GM19328 (cell line): ENCODE data around the gene C9orf153.

ENCODE experiments used
- ATAC-seq: cut with Tn5 transposase; IDR thresholded peaks from one replicate; pipeline ENCODE4 v1.9.1; 2021; ENCODE audit warnings: mild to moderate bottlenecking, moderate library complexity; ENCODE audit not compliant: unreplicated experiment

The C9orf153 gene

DNA sequence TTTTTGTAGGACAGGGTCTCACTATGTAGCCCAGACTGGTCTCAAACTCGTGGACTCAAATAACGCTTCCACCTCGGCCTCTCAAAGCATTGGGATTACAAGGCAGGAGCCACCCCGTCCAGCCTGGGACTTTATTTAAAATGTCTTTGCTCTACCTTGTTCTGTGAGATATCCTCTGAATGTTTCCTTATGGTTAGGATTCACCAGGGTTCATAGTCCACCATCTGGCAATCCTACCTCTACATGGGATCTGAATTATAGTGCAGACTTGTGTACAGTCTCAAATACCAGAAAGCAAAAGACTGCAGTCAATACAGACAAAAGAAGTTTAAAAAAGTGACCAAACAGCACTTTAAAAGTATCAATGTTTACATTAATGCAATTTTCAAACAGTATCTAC, 12.8 kb upstream of the C9orf153 start:
- ATAC-seq, result no peak

DNA sequence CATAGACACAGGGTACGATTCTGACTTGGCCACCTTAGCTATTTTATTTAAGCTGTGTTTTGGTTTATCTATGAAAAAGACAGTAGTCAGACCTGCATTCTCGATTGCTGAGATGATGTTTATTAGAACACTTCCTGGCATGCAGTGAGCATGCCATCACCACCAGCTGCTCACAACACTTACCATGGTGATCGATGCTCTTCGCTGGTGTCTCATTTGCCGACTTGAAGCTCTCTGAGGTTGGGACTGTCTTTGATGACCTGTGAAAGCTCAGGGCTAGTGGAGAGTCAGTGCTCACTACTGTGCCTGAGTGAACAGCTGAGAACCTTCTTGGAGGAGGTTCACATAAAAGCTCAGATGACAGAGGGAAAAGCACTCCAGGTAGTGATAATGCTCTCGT, 4.4 kb upstream of the C9orf153 start:
- no peak for ATAC-seq

DNA sequence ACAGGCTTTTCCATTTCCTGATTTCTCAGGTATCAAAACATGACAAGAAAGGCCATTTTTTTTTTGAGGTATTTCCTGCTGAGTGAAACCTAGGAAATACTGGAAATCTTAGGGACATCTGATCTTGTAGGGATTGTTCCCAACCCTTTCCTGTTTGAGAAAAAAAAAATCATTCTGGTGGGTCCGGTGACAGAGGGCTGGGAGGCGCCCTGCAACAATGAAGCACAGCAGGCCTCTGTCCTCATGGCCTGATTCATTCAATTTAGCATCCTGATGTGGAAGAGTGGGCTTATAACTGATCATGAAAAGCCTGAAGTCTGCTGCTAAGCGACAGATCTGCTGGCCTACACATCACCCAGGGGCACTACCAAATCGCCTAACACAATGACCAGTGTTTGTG, 3.0 kb upstream of the C9orf153 start:
- no peak for ATAC-seq

DNA sequence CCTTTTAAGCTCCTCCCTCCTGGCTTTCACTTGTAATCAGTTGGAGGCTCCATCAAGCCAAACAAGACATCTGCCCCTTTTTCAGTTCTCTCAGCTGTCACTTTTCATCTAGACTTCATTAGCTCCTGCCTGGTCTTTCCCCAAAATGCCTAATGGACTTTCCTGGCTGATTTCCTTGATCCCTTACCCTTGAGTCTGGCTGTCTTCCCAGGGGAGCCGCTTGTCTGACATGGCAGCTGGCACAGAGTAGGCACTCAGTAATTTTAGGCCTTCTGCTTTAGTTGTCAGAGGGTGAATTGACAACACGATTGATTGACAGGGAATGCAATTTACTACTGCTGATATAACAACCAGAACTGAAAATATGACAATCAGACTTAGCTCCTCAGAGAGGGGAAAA, 2.1 kb downstream of the C9orf153 start:
- no peak for ATAC-seq

DNA sequence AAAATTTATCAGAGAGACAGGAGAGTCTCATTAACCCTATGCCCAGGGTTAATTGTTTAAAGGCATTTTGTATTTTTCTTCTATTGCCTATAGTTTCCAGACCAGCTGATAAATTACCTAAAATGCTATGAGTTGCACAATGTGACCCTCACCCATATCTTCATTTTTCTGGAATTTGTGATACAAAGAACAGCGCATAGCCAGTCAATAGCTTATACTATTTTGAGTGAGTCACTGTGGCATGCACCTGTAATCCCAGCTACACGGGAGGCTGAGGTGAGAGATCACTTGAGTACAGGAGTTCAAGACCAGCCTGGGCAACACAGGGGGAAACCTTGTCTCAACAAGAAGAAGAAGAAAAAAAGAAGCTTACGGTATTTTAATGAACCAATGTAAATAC, 2.8 kb downstream of the C9orf153 start:
- ATAC-seq, result no peak

DNA sequence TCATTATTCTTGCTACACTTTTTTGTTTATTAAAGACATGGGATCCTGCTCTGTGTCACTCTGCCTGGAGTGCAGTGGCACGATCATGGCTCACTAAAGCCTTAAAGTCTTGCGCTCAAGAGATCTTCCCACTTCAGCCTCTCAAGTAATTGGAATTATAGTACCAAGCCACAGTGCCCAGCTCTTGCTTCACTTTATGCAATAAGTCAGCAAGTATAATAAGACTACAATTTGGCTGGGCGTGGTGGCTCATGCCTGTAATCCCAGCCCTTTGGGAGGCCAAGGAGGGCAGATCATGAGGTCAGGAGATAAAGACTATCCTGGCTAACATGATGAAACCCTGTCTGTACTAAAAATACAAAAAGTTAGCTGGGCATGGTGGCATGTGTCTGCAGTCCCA, 5.9 kb downstream of the C9orf153 start:
- ATAC-seq, result no peak

DNA sequence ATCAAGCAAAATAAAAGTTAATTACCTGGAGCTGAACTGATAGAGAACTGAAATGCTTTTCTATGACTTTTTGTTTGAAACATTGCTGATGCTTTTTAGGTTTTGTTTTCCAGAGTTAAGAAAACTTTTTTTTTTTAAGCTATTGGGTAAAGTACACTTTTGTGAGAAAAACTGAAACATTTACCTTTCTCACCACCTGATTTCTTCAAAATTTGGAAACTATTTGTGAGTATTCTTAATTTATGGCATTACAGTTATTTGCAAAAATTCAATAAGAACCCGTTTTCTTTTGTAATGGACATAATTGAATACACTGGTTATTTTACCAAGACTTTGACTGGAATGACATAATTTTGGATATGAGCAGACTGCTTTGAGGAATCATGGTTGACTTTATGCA, 6.6 kb downstream of the C9orf153 start:
- ATAC-seq, result no peak

DNA sequence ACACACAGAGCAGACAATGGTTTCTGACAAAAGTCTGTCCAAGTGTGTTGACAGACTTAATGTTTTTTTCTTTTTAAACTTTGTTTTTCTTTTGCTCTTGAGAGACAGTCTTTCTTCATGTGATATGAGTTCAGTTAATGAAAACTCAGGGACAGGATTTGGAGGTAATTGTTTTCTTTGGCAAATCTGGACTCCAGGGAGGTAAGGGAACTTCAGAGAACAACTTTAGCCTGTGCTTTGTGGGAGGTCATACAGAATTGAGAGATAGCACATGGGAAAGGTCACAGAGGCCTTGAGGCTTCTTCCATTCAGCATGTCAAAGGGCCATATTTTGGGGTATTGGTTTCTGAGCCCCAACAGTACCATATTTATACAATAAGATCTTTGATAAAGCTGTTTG, 9.3 kb downstream of the C9orf153 start:
- no peak for ATAC-seq

DNA sequence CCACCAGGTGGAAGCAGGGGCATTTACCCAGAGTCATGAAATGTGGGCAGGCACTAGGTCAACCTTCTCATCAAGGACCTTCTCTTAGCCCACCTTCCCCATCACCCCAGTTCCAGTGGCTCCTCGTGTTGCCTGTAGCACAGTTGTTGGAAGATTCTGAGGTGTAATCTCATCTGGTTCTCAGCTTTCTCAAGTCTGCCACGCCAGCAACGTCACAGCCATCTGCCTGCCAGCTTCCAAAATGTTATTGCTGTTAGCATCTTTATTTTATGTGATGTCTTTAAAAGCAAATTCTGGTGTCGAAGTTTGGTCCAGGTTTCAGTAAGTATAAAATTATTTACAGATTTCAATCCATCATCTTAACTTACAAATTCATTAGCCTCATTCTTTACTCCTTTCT, 10.7 kb downstream of the C9orf153 start:
- no peak for ATAC-seq

DNA sequence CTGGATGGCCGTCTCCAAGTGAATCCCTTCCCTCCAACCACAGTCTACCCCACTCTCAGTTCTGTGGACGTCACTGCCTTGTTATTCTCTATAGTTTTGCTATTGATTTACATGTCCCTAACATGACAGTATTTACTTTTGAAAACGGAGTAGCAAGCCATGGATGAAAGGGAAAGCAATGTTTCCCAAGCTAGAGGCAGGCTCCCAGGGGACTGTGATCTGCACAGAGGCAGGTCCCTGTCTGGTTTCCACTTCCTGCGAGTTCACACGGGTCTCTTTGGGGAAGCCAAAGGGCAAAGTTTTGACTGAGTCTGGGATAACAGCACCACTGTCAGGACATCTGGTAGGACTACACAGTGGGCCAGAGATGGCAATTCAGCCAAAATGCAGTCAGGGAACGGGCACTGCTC, 12.7 kb downstream of the C9orf153 start:
- no peak for ATAC-seq

DNA sequence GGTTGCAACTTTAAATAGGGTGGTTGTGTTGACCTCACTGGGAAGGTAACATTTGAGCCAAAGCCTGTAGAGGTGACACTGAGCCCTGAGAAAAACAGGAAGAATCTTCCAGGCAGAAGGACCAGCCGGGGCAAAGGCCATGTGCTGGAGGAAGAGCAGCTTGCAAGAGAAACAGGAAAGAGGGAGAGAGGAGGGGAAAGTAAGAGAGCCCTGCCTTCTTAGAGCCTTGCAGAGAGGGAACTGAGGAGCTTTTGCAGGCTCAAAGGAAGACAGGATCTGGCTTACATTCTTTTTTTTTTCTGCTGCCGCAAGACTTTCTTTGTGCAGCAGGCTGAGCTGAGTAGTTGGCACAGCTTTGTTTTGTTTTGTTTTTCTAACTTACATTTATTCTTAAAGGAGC, 17.4 kb downstream of the C9orf153 start:
- ATAC-seq, result no peak

DNA sequence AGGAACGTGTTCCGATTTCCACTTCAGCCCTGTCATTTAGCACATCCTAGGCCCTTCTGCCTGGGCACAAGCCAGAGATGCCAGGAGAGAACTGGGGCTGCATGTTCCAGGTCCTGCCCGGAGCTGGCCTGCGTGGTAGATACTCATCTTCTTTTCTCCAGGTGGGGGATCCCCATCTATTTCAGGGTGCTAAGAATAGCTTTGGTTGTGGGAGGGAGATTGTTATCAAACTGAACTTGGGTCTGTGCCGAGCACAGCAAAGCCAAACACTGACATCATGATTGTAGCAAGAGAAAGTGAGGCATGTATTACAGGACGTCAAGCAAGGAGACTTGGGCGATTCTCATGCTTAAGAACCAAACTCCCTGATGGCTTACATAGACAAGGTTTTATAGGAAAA, 18.2 kb downstream of the C9orf153 start:
- no peak for ATAC-seq

DNA sequence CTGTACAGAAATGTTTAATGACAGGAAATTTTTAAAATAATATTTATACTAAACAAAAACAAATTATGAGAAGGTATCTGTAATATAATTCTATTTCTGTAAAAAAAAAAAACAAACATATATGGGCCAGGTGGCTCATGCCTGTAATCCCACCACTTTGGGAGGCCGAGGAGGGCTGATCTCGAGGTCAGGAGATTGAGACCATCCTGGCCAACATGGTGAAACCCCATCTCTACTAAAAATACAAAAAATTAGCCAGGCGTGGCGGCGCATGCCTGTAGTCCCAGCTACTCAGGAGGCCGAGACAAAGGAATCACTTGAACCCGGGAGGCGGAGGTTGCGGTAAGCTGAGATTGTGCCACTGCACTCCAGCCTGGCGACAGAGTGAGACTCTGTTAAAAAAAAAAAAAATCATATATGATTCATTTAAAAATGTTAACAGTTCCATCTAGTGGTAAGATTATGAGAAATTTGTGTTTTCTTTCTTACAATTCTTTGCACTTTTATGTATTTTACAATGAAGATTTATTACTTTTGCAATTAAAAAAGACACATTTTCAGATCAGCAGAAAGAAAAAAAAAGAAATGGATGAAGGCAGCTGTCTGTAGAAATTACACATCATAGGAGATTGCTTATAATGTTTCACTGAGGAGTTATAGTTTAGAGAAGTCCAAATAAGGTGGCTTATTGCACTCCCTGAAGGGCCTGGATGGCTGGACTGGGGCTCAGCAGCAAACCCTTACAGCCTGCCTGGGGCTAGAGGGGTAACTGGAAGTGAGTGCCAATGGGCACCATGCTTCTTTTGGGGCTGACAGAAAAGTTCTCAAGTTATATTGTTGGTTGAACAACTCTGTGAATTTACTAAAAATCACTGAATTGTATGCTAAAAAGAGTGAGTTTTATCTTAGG, 20.3 kb downstream of the C9orf153 start:
- ATAC-seq, result no peak

DNA sequence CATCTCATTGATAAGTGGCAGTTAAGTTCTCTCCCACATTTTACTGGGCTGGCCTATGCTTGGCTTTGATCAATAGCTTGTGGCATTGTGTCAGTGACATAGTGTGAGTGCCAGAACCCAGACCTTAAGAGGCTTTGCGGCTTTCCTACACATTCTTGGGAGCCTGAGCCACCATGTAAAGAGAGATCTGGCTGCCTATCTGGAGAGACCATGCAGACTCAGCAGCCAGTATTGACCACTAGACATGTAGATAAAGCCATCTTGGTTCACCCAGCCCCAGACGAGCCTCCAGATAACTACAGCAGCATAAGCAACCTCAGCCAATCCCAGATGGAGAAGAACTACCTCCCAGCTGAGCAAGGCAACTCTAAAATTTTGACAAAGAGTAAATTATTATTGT, 28.6 kb downstream of the C9orf153 start:
- ATAC-seq, result no peak

DNA sequence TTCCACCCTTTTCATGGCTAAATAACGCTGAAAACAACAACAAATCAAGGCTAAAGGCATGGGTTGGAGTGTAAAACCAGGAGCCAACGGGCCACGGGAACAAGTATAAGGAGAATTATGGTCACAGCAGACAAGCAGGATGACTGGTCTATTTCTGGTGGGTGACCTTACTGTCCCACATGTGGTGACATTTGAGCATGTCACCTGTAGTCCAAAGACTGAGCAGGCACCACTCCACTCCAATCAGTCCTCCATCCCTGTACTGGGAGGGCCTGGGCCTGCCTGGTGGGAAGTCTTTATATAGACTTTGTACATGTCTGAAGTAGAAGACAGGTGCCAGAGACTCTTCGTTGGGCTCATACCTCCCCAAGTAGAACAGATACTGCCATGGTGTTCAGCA, 36.8 kb downstream of the C9orf153 start:
- no peak for ATAC-seq

DNA sequence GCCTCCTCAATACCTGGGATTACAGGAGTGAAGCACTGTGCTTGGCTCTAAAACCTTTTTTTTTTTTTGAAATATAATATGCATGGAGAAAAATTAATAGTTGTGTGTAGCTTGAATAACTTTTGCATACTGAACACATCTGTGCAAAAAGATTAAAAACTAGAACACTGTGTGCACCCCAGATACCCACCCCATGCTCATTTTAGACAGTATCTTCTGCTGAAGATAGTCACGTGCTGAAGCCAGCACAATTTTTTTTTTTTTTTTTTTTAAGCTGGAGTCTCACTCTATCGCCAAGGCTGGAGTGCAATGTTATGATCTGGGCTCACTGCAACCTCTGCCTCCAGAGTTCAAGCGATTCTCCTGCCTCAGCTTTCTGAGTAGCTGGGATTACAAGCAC, 39.9 kb downstream of the C9orf153 start:
- ATAC-seq, result no peak

DNA sequence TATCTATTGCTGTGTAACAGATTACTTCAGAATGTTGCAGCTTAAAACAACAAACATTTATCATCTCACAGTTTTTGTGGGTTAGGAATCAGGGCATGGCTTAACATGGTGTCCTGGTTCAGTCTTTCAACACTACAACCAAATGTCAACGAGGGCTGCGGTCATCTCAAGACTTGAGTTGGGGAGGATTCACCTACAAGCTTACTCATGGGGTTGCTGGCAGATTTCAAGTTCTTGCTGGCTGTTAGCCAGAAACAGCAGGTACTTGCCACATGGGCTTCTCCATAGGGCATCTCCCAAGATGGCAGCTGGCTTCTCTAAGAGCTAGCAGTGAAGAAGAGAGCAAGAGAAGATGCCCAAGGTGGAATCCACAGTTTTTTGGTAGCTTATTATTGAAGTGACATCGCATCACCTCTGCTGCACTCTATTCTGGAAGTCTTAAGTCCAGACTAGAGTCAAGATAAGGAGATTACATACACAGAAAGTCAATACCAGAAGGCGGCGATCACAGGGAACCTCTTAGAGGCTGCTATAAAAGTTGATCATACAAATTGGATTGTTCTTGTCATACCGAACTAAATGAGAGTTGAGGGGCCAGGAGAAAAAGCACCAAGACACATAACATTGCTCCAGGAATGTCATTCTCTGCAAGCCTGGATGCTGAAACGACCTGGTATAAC, 42.2 kb downstream of the C9orf153 start:
- no peak for ATAC-seq

DNA sequence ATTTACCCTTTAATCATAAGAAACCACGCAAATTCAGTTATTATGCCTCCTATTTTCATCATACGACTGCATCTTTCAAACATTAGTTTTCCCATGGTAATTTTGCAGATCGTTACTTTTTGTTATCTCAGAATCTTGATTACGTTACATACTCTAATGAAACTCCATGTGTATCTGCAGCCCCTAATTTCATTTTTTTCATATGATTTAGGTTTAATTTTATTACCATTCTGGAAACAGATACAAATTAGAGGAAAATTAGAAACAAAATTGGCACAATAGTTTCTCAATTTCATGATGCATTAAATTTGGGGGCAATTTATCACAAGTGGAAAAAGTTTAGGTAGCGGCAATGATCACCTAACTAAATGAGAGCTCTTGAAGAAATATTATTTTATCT, 52.3 kb downstream of the C9orf153 start:
- ATAC-seq, result no peak

DNA sequence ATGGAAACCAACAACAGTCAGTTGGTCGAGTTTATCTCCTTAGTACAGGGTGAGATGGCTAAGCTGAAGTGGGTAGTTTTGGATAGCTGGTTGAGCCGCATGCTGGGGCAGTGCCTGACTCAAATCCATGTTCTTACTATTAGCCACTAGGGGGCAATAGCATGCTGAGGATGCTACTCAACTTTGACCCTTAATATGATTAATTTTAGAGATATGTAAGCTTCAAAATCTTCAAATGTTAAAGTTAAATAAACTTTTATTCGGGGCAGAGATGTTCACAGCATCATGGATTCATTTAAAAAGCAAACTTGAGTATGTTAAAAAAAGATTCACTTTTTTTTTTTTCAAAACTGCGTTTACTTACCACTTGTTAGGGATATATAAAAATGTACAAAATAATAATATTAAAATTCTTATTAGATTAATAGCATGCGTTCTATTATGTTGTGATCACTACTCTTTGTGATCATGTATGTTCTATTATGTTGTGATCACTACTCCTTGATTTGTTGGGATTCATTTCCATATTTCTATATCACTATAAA, 57.0 kb downstream of the C9orf153 start:
- ATAC-seq, result no peak

DNA sequence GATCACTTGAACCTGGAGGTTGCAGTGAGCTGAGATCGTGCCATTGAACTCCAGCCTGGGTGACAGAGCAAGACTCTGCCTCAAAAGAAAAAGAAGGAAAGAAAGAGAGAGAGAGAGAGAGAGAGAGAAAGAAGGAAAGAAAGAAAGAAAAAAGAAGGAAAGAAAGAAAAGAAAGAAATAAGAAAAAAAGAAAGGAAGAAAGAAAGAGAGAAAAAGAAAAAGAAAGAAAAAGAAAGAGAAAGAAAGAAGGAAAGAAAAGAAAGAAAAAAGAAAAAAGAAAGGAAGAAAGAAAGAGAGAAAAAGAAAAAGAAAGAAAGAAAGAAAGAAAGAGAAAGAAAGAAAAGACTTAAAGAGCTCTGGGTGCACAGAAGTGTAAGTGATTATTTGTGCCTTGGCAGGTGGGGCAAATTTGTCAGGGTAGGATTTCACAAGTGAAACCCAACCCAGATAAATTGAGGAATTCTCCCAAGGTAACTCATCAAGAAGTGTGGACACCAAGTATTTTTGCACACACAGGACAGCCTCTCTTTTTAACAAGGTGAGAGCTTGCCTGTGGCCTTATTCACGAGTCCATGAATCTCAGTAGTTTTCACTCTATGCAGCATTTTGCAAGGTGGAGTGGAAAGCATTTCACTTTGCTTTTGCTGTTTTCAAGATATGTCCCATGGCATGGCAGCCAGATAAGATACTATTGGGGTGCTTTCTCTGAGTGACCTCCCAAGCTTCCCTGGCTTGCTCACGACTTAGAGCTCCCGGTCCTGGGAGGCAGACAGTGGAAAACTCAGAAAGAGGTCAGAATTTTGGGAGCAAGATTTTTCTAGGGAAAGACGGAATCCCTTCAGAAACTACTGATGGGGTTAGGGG, 57.8 kb downstream of the C9orf153 start:
- ATAC-seq, result no peak

DNA sequence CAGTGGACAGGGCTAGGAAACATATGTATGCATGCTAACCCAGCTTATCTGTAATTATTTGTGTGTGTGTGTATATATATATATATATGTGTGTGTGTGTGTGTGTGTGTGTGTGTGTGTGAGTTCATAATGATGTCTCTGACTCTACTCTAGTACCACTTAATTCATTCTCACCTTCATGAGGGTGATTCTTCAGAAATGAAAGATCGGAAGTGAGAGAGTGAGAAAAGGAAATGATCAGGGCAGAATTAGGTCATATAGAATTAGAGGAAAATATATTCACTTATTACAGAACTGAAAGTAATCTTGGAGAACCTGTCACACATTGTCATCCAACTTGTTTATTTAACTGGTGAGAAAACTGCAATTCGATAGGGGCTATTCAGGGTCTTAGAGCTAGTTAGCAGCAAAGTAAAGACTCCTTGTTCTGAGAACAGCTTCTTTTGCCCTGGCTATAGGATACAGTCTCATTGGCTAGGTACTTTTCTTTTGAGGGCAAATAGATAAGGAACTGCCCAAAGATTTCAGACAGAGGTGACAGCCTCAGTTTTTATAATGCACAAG, 58.8 kb downstream of the C9orf153 start:
- no peak for ATAC-seq
